GM21367 (cell line): ENCODE measurements around the gene IL1F10.

ENCODE experiments used
- ATAC-seq: cut with Tn5 transposase; IDR thresholded peaks from one replicate; pipeline ENCODE4 v1.9.1; 2021; ENCODE audit not compliant: unreplicated experiment

Gene IL1F10

DNA sequence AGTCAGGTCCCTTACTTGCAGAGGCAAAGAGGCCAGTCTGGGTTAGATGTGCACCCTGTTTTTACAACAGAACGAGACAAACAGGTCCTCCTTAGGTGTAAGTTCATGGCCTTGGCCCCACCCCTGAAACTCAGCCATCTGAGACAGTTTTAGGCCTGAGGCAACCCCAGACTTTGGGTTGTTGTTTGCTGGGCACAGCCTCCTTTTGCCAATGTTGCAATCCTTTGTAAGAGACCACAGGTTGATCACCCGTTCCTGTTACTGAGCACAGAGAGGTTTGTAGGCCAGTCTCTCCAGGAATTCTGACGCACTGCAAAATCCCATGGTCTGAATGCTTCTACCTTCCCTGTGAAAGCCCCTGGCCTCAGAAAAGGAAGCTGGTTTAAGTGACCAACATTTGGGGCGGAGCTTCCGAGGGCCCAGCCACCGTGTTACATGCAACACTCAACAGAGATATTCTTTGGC, 44.1 kb downstream of the IL1F10 start:
- ATAC-seq, result no peak

DNA sequence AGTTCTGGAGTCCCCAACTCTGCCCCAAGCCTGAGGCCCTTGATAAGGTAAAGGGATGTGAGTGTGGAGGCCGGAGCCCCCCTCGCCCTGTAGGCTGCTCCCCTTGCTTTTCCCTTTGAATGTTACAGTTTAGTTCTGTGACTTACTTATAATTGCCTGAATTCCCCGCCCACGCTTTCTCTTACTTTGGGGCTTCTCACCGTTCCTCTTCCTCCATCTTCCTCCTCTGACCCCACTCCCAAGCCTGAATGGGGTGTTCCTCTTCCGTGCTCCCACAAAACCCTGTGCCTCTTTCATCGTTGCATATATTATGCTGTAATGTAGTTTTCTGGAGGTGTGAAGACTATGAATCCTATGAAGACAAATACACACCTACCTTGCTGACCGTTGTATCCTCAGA, 44.7 kb downstream of the IL1F10 start:
- no peak for ATAC-seq

DNA sequence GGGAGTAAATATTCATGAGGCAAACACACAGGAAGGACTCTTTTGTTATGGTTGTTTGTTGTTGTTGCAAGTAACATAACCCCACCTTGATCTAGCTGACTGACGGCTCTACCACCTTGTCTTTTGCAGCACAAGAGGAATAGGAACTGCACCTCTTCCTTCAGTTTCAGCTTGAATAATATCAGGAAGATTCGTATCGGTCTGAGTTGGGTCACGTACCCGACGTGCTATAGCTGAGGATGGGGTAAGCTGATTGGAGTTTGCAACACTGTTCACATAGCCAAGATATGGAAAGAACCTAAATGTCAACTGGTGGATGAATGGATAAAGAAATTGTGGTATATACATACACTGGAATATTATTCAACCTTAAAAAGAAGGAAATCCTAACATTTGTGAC, 45.1 kb downstream of the IL1F10 start:
- ATAC-seq, result no peak

DNA sequence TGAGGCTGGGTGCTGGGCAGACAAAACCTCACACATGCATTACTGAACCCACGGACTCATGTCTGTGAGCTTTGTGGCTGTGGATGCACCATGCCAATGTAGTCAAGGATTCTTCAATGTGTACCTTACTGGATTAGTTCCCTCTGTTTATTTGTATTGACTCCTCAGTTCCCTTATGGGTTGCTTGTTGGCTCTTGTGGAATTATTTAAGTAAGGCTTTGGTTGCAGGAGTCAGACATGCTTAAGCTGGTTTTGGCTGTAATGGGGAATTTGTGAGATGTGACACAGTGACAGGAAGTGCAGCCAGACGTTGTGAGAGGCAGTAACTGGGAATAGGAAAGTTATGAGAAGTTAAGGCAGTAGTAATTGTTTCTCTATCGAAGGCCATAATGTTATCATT, 46.0 kb downstream of the IL1F10 start:
- no peak for ATAC-seq

DNA sequence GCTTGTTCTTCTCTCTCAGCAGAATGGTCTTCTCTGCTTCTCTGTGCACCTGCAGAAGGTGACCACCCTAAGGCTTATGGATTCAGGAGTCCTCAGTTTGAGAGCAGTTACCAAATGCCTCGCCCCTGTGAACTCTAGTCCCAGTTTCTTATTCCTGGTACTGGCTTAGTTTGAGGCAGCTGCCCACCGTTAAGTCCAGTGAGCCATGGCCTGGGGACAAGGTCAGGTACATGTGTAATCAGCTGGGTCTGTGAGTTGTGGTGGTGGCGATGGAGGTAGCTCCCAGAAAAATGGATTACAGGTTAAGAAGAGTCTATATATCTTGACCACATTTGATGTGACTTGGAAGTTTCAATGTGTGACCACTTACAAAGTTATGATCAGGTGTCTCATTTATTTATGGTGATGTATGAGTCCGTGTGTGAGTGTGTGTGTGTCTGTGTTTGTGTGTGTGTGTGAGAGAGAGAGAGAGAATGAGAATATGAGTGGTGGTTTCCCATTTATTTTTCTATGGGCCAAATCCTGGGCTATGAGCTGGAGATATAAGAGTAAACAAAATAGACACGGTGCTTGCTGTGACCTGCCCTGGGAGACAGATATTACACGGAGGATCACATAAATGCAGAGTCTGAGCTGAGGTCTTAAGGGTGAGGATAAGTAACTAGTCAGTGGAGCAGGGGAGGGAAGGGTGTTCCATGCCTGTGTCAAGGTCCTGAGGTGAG, 46.6 kb downstream of the IL1F10 start:
- ATAC-seq, result no peak

DNA sequence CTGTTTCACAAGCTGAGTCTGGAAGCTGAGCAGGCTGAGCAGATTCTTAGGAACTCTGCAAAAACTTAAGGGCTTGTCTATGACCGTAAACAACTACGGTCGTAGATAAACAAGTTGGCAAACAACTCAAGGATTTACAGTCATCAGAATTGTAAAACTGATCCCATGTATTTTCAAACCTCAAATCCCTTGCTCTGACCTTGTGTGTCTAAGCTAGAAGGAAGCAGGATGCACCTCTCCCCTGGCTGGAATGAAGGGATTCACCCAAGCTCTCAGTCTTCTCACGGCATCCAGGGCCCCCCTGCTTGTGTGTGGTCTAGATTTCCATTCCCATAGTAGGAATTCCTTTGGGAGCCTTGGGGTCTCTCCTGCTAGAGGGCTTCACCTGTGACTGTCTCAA, 47.2 kb downstream of the IL1F10 start:
- ATAC-seq, result no peak

DNA sequence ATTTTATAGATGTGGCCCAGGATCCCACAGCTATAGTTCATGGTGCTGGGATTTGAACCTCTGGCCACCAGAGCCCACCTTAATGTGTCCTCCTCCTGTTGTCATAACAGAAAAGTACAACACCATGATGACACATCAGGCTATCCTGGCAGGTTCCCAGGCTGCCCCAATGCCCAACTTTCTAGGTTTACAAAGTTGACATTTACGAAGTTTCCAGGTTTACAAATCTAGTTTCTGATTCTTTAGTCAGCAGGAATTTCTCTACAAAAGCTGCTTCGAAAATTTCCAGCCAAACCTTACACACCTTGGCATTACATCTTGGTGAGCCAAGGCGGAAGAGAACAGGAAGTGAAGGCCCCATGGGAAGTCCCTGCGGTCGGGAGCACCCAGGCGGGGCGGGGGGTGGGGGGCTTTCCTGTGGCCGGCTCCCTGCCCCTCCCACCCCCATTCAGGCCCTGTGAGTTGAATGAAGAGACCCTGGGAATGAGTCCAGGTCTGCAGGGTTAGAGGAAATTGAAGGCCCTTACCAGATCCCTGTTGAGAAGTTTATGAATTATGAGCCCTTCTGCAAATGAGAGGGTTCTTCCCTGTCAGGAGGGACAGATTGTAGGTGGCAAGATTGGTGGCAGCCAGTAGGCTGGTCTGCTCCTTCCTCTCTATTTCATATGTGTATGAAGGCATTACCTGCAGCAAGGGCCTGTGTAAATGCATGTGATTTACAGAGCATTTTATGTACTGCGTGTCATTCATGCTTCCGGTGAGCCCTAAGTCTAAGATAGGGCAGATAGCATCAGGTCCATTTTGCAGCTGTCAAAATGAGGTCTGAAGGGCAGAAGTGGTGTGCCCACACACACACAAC, 48.6 kb downstream of the IL1F10 start:
- no peak for ATAC-seq

DNA sequence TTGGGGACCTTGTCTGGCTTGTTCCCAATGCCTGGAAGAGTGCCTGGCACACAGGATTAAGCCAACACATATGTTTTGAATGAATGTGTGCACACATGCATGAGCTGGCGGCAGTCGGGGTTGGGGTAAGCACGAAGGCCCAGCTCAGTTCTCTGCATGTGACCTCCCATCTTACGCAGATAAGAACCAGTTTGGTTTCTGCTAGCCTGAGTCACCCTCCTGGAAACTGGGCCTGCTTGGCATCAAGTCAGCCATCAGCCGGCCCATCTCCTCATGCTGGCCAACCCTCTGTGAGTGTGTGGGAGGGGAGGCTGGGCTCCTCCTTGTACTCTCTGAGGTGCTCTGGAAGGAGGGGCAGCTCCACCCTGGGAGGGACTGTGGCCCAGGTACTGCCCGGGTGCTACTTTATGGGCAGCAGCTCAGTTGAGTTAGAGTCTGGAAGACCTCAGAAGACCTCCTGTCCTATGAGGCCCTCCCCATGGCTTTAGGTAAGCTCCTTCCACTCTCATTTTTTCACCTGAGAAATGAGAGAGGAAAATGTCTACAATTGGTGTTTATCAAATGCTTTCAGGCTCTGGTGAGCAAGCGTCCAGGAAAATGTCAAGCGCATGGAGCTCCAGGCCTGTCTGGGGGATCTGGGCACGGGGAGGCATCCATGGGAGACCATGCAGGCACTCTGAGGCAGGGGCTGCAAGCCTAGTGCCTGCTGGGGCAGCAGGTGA, 49.9 kb downstream of the IL1F10 start:
- ATAC-seq, result no peak

DNA sequence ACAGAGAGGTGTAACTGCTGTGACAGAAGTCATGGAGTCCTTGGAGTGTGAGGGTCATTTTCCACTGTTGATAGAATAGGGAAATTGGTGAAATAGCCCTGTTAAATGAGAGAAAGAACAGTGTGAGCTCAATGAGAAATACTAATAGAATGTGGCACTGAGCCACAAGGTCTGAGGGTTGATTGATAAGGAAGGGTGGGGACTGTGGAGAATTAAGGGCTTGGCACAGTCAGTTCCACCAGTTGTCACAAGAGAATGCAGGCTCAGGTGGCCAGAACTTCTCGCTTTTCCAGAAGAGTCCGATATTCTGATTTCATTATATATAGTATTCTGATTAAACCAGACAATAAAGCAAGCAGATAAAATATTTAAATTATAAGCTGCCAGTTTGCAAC, 50.5 kb downstream of the IL1F10 start:
- ATAC-seq, result no peak

DNA sequence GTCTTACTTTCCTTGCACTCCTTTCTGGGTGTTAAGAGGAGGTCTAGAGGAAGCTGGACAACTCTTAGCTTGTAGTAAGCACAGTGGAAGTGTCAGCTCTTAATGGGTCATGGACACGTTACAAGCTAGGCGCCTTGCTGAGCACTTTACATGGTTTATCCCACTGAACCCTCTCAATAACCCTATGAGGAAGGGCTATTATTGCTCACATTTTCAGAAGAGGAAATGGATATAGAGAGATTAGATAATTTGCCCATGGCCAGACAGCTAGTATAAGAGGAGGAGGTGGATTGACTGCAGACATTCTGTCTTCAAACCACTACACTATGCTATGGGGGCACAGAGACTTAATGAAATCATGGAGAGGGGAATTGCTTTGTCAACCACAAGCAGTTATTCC, 51.3 kb downstream of the IL1F10 start:
- ATAC-seq, result no peak

DNA sequence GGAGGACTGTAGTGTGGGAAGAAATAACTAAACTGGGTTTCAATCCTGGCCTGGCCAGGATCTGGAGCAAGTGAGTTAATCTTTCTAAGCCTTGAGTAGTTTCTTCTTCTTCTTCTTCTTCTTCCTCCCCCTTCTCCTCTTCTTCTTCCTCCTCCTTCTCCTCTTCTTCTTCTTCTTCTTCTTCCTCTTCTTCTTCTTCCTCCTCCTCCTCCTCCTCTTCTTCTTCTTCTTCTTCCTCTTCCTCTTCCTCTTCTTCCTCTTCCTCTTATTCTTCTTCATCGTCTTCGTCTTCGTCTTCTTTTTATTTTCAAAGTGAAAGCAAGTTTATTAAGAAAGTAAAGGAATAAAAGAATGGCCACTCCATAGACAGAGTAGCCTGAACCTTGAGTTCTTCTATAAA, 53.1 kb downstream of the IL1F10 start:
- no peak for ATAC-seq

DNA sequence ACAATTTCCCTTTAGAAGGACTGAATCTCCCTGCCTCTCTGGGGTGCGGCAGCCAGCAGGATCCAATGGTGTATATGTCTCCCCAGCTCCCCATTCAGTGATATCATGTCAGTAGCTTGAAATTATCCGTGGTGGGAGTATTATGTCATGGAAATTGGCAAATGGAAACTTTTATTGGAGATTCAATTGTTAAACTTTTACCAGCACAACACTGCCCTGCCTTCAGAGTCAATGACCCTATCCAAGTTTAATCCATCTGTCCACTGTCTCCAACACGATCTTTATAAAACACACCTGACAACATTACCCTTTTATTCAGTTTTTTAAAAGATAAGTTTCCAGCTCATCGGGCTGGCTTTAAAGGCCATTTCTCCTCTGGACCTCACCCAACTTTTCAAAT, 54.6 kb downstream of the IL1F10 start:
- ATAC-seq, result no peak

DNA sequence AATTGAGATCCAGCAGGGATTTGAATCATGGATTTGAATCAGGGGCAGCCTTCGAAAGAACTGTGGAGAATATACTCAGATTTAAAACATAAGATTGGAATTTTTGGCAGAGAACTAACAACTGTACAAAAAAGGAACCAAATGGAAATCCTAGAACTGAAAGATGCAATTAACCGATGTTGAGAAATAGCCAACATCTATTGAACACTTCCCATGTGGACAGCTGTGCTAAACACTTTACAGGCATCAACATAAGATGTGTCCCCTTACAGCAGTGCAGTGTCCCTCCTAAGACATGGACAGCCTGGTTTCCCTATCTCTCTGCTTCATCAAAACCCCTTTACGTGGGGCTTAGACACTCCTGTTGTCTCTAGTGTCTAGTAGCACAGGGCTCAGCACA, 56.0 kb downstream of the IL1F10 start:
- ATAC-seq, result no peak

DNA sequence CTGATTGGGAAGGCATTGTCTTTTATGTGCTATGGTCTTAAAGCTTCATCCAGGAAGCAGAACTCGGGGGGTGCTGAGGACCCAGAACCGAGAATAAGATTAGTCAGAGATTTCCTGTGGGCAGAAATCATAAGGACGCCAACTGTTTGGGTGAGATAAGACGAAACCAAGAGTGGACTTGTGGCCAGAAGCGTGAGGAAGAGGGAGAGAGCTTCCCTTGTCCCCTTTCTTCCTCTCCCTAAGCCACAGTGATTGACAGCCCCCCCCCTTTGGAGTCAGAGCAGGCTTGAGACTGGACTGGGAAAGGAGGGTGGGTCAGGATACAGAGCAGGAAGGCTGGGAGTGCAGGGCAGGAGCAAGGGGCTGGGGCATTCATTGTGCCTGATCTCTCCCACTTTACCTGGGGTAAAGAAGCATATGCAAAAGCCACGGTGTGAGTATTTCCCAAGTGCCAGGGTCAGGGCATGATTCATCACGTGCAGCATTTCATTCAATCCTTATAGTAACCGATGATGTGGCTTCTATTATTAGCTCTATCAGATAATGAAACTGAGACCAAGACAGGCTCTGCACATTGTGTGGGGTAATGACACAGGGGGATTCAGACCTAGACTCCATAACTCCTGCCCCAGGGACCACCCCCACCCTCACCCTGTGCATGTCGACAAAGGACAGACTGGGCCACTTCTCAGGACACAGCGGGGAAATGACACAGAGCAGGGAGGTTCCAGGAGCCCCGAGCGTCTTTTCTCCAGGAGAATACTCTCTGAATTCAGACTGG, 56.6 kb downstream of the IL1F10 start:
- peak; percentile 45 for ATAC-seq
